ENCODE measurements around the gene CSRNP2. TPM values are rescaled to one million over a fixed set of nuclear protein-coding genes. Genes with fewer than 3 reads are reported as not detected.

The CSRNP2 gene
- total and polyA plus RNA-seq, 2 of the 8 experiments (the other 6 are each of a cell fraction or from before 2014, with no cell fraction given): 13.7 to 34.0 TPM

GRCh38 chr12:51021694-51022093, 61.7 kb downstream of the CSRNP2 start:
- Histone ChIP-seq H3K27me3 (replicated peaks in 1 of 4; ENCODE audit: control insufficient read depth in 3 of 4, extremely low read depth in 1 of 4, insufficient read depth in 3 of 4, low read length in 3 of 4) (no peaks in the 10 kb centered on the region), H2BK120ac (replicated peaks; ENCODE audit: low read depth, low read length) (no peak overlapping the region), H3K14ac (ENCODE audit: insufficient read length) (no peak overlapping the region), H2BK20ac (ENCODE audit: low read length) (no peak overlapping the region), H4K5ac (ENCODE audit: insufficient read length, low read depth, low read length) (no peak overlapping the region), H2BK5ac (ENCODE audit: low read depth, low read length) (no peak overlapping the region), H3K56ac (replicated peaks; ENCODE audit: insufficient read length, low read depth, low read length) (no peak overlapping the region), H3K4me3 (ENCODE audit: extremely low read depth in 1 of 4, insufficient read depth in 2 of 4, low read depth in 3 of 4, low read length in 4 of 4) (no peak overlapping the region), H3K9ac (replicated peaks in 1 of 4; ENCODE audit: extremely low read depth in 1 of 4, low read depth in 3 of 4, low read length in 3 of 4) (no peak overlapping the region), H2AFZ (ENCODE audit: low read length) (no peak overlapping the region), H4K91ac (replicated peaks; ENCODE audit: insufficient read length, low read length) (no peak overlapping the region), H4K20me1 (replicated peaks in 1 of 2; ENCODE audit: control insufficient read depth in 1 of 2, insufficient read depth in 2 of 2, low read length in 2 of 2) (no peaks in the 10 kb centered on the region), H3K9me3 (ENCODE audit: insufficient read depth in 2 of 2, low read depth in 1 of 2, low read length in 1 of 2) (no peaks in the 10 kb centered on the region), H3K36me3 (ENCODE audit: control insufficient read depth in 2 of 4, insufficient read depth in 4 of 4, low read length in 3 of 4) (no peaks in the 10 kb centered on the region), H3K4me2 (ENCODE audit: insufficient read depth in 1 of 2, low read depth in 2 of 2, low read length in 2 of 2) (no peak overlapping the region), H3K4me1 (replicated peaks in 1 of 4; ENCODE audit: control insufficient read depth in 3 of 4, insufficient read depth in 4 of 4, low read length in 3 of 4) (peaks cover 2 to 7% (median 5%) of the 10 kb centered on the region in 4 experiments), H2AK5ac (ENCODE audit: low read depth, low read length) (no peak overlapping the region), H3K79me1 (ENCODE audit: low read depth, low read length) (peaks cover 4% of the 10 kb centered on the region; the same call in 1 of the 2 replicates), H4K8ac (ENCODE audit: extremely low read depth, insufficient read depth, low read length) (no peak overlapping the region), H3K4ac (replicated peaks; ENCODE audit: insufficient read length, low read depth, low read length) (no peak overlapping the region), H3K23me2 (ENCODE audit: low read depth, low read length) (peaks cover 1% of the 10 kb centered on the region; the same call in 1 of the 2 replicates), H3K27ac (ENCODE audit: low read depth, low read length) (no peak overlapping the region), H3K18ac (ENCODE audit: extremely low read depth, low read length) (no peak overlapping the region), H3K23ac (ENCODE audit: insufficient read length) (no peak overlapping the region), H2BK12ac (ENCODE audit: low read depth, low read length) (no peak overlapping the region), H3K79me2 (ENCODE audit: control insufficient read depth in 1 of 2, insufficient read depth in 2 of 2, low read length in 2 of 2) (peaks cover 15 to 85% of the 10 kb centered on the region in 2 experiments), H2BK15ac (ENCODE audit: low read length) (no peak overlapping the region)
- ChIA-PET POLR2A (ENCODE audit: partially characterized antibody) (interaction anchor here (0.6 to 1.0 kb wide), 3 partner anchors 231 to 391 kb away, joined by 3 to 4 read pairs (median 3); no protein-coding TSS in a partner anchor), CTCF (ENCODE audit: partially characterized antibody) (interaction anchor here (0.6 to 8.0 kb wide), 7 partner anchors 9 to 330 kb away, joined by 3 to 66 read pairs (median 3); no protein-coding TSS in a partner anchor)
- FAIRE-seq (no peak), DNase-seq (ENCODE audit: low read depth in 1 of 2, low spot score in 2 of 2) (no peak)
- 86% methylated on average over 1 of the region's 1 CpG; no CpG with 5 or more reads in 1 of the 2 experiments for WGBS, 2 experiments (ENCODE audit: extremely low coverage in 1 of 2, insufficient coverage in 1 of 2, insufficient read length in 1 of 2, insufficient replicate concordance in 2 of 2, low coverage in 1 of 2, low lambda C conversion rate in 2 of 2, missing lambda C conversion rate in 1 of 2)
- TF ChIP-seq CBX5 (IDR thresholded peaks at IDR 0.05; ENCODE audit: low read depth, low read length): no peak
